ENCODE measurements around the gene ZYX.

- TF ChIP-seq CTCF (IDR thresholded peaks at IDR 0.05) (no peak), NR2C2 (CRISPR knock-in tag; IDR thresholded peaks at IDR 0.05) (no peak), JUN (CRISPR knock-in tag; IDR thresholded peaks at IDR 0.05) (no peak), ZNF416 (CRISPR knock-in tag; IDR thresholded peaks at IDR 0.05) (no peak), ZBTB21 (CRISPR knock-in tag; IDR thresholded peaks at IDR 0.05; ENCODE audit: borderline replicate concordance) (no peak), E2F1 (CRISPR knock-in tag; IDR thresholded peaks at IDR 0.05) (no peak), ATF1 (CRISPR knock-in tag; IDR thresholded peaks at IDR 0.05) (no peak), CREB1 (CRISPR knock-in tag; IDR thresholded peaks at IDR 0.05) (no peak), KAT7 (CRISPR knock-in tag; IDR thresholded peaks at IDR 0.05; ENCODE audit: borderline replicate concordance) (no peak), SMAD3 (CRISPR knock-in tag; IDR thresholded peaks at IDR 0.05; ENCODE audit: borderline replicate concordance) (no peak), JAZF1 (CRISPR knock-in tag; IDR thresholded peaks at IDR 0.05) (no peak), ZSCAN18 (CRISPR knock-in tag; IDR thresholded peaks at IDR 0.05) (no peak), TEAD1 (CRISPR knock-in tag; IDR thresholded peaks at IDR 0.05) (no peak), ZNF425 (CRISPR knock-in tag; conservative IDR thresholded peaks at IDR 0.05) (no peak)
Measured at GRCh38 chr7:143384661-143385631, 3.8 kb downstream of the ZYX start.

All from WTC11 (cell line).